Stimulated activated CD4-positive, alpha-beta T cell treated with anti-CD3 and anti-CD28 coated beads, Interleukin-4, amount 100 ng/mL, for 1 hour (primary cell): Measurements from ENCODE around the gene MAN1A2.
"Not testable (repeated sequence)": the region's sequence is repeated elsewhere in the genome, so short reads cannot be mapped to it uniquely, and the experiment has no call there.

ENCODE experiments used
- DNase-seq: peaks from one replicate; pipeline ENCODE4 v3.0.0-alpha.2; 2020

Gene MAN1A2

GRCh38 chr1:117403597-117403996 is 36.3 kb downstream of the MAN1A2 start:
- no peak for DNase-seq

GRCh38 chr1:117405042-117405441 is 37.8 kb downstream of the MAN1A2 start:
- no peak for DNase-seq

GRCh38 chr1:117412472-117412871 is 45.2 kb downstream of the MAN1A2 start:
- no peak for DNase-seq

GRCh38 chr1:117413412-117413811 is 46.2 kb downstream of the MAN1A2 start:
- DNase-seq: no peak

- no peak for DNase-seq
These were observed 47.7 kb downstream of the MAN1A2 start for GRCh38 chr1:117414943-117415342.

GRCh38 chr1:117416004-117416403 is 48.8 kb downstream of the MAN1A2 start:
- no peak for DNase-seq

GRCh38 chr1:117416546-117417125 is 49.4 kb downstream of the MAN1A2 start:
- DNase-seq: no peak

- no peak for DNase-seq
These were observed 57.9 kb downstream of the MAN1A2 start for GRCh38 chr1:117425050-117425734.

- no peak for DNase-seq
These were observed 60.0 kb downstream of the MAN1A2 start for GRCh38 chr1:117427297-117427696.

GRCh38 chr1:117433943-117434342 is 66.7 kb downstream of the MAN1A2 start:
- DNase-seq: no peak

- DNase-seq: no peak
These were observed 69.3 kb downstream of the MAN1A2 start for GRCh38 chr1:117436513-117436912.

- DNase-seq: no peak
These were observed 80.4 kb downstream of the MAN1A2 start for GRCh38 chr1:117447661-117448060.

GRCh38 chr1:117452216-117452615 is 85.0 kb downstream of the MAN1A2 start:
- DNase-seq: no peak

- DNase-seq: no peak
These were observed 86.7 kb downstream of the MAN1A2 start for GRCh38 chr1:117453958-117454357.

GRCh38 chr1:117458410-117458809 is 91.2 kb downstream of the MAN1A2 start:
- DNase-seq: not testable (repeated sequence)

- DNase-seq: no peak
These were observed 99.5 kb downstream of the MAN1A2 start for GRCh38 chr1:117466761-117467160.

GRCh38 chr1:117467336-117467735 is 100.1 kb downstream of the MAN1A2 start:
- DNase-seq: no peak

GRCh38 chr1:117473063-117473462 is 105.8 kb downstream of the MAN1A2 start:
- DNase-seq: no peak

- not testable (repeated sequence) for DNase-seq
These were observed 108.2 kb downstream of the MAN1A2 start for GRCh38 chr1:117475495-117475894.

GRCh38 chr1:117479086-117479485 is 111.8 kb downstream of the MAN1A2 start:
- DNase-seq: no peak

GRCh38 chr1:117481410-117481809 is 114.2 kb downstream of the MAN1A2 start:
- DNase-seq: no peak

GRCh38 chr1:117493906-117494305 is 126.7 kb downstream of the MAN1A2 start:
- DNase-seq: no peak

- no peak for DNase-seq
These were observed 127.8 kb downstream of the MAN1A2 start for GRCh38 chr1:117495068-117495467.

GRCh38 chr1:117499071-117499470 is 131.8 kb downstream of the MAN1A2 start:
- DNase-seq: no peak

- no peak for DNase-seq
These were observed 133.3 kb downstream of the MAN1A2 start for GRCh38 chr1:117500584-117500983.
